Measurements from ENCODE around the gene OR9G4. TPM values are rescaled to one million over a fixed set of nuclear protein-coding genes. Genes with fewer than 3 reads are reported as not detected.

Gene OR9G4
- polyA plus RNA-seq, 1 donor = not detected

DNA sequence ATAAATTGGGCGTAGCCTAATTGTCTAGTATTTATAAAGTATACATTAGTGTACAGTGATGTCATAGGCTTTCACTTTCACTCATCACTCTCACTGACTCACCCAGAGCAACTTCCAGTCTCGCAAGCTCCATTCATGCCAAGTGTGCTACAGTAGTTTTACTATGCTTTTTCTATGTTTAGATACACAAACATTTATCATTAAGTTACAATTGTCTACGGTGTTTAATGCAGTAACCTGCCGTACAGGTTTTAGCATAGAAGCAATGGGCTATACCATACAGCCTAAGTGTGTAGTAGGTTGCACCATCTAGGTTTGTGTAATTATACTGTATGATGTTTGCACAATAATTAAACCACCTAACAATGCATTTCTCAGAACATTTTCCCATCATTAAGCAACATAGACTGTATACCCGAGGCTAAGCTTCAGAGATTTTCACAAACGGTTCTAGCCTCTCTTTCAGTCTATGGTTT is 32.1 kb downstream of the OR9G4 start:
- 95% methylated on average over 2 of the region's 6 CpGs for WGBS (ENCODE audit: insufficient coverage, low lambda C conversion rate)

DNA sequence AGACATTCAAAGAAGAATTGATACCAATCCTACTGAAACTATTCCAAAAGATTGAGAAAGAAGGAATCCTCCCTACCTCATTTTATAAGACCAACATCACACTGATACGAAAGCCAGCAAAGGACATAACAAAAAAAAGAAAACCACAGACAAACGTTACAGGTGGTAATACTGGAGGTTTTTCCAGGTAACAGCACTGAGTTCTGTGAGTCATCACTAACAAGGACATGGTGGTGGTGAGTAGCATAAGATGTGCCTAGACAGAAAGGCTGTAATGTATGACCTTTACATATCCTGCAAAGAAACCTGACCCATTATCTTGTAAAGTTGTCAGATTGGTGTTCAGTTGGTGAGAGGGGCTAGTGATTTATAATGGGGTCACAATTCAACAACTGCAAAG is 34.3 kb downstream of the OR9G4 start:
- Histone ChIP-seq H3K27ac (ENCODE audit: low read length) (no peak overlapping the region), H3K4me3 (ENCODE audit: low read length) (no peak overlapping the region), H3K36me3 (ENCODE audit: control insufficient read depth, insufficient read depth, low read length) (no peaks in the 10 kb centered on the region), H3K9me3 (ENCODE audit: control insufficient read depth, low read depth, low read length) (no peaks in the 10 kb centered on the region), H3K4me1 (ENCODE audit: control insufficient read depth, insufficient read depth, low read length) (no peaks in the 10 kb centered on the region), H3K27me3 (ENCODE audit: control insufficient read depth, insufficient read depth, low read length) (no peaks in the 10 kb centered on the region)
- no peak for DNase-seq
- no CpG with 5 or more reads among the region's 2 CpGs for WGBS (ENCODE audit: insufficient coverage, low lambda C conversion rate)

More for the DNA sequence above, 32.1 kb downstream of the OR9G4 start:
- Histone ChIP-seq H3K27me3 (ENCODE audit: control insufficient read depth, insufficient read depth, low read length) (no peaks in the 10 kb centered on the region), H3K27ac (ENCODE audit: low read length) (no peak overlapping the region), H3K9me3 (ENCODE audit: control insufficient read depth, low read depth, low read length) (no peaks in the 10 kb centered on the region), H3K36me3 (ENCODE audit: control insufficient read depth, insufficient read depth, low read length) (no peaks in the 10 kb centered on the region), H3K4me1 (ENCODE audit: control insufficient read depth, insufficient read depth, low read length) (no peaks in the 10 kb centered on the region), H3K4me3 (ENCODE audit: low read length) (no peak overlapping the region)
- DNase-seq = no peak

DNA sequence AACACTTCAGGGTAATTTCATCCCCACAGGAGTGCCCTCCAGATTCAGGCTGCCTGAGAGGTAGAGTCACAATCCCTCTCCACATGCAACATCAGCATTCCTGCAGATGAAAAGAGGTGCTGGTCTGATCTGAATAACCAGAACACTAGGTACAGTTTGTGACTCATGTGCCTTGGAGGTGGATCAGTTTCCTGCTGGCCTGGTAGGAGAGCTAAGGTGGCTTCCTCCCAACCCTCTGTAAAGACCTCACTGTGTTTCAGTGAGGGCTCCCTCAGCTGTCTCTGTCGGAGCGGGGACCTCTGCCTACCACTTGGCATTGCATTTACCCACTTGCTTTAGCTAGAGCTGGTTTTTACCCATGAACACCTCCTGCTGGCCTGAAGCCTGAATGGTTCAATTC is 42.0 kb downstream of the OR9G4 start:
- no peak for DNase-seq
- Histone ChIP-seq H3K27me3 (ENCODE audit: control insufficient read depth, insufficient read depth, low read length) (no peaks in the 10 kb centered on the region), H3K36me3 (ENCODE audit: control insufficient read depth, insufficient read depth, low read length) (no peaks in the 10 kb centered on the region), H3K4me1 (ENCODE audit: control insufficient read depth, insufficient read depth, low read length) (no peaks in the 10 kb centered on the region), H3K9me3 (ENCODE audit: control insufficient read depth, low read depth, low read length) (no peaks in the 10 kb centered on the region), H3K4me3 (ENCODE audit: low read length) (no peak overlapping the region), H3K27ac (ENCODE audit: low read length) (no peak overlapping the region)
- no CpG with 5 or more reads among the region's 2 CpGs for WGBS (ENCODE audit: insufficient coverage, low lambda C conversion rate)

DNA sequence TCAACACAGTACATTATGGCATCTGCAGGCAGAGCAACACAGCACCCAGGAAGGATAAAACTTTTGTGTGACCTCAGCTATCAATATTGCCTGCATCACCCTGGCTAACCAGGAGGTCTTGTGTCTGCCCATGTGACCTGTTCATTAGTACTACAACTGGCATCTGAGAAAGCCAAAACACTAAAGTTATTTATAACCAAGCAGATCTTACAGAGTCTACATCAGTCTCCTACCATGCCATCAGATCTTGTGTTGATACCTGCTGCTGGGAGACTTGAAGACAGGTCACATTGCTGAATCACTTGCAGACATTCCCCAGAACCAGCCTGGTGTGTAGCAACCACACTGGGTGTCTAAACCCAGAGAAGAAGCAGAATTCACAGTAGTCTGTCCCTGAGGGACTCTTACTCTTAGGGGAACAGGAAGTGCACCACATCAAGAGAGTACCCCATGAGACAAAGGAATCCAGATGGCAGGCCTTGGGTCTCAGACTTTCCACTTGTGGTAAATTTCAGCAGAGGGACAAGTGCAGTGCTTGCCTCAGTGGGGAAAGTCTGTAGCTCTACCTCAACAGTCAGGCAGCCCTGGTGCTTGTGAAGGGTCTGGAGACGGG is 42.6 kb downstream of the OR9G4 start:
- H3K4me3 ChIP-seq (ENCODE audit: low read length) = no peak overlapping the region
- H3K36me3 ChIP-seq (ENCODE audit: control insufficient read depth, insufficient read depth, low read length) = no peaks in the 10 kb centered on the region
- no peaks in the 10 kb centered on the region for H3K9me3 ChIP-seq (ENCODE audit: control insufficient read depth, low read depth, low read length)
- no peak for DNase-seq
- H3K4me1 ChIP-seq (ENCODE audit: control insufficient read depth, insufficient read depth, low read length) = no peaks in the 10 kb centered on the region
- WGBS (ENCODE audit: insufficient coverage, low lambda C conversion rate) = no CpG with 5 or more reads among the region's 1 CpG
- H3K27me3 ChIP-seq (ENCODE audit: control insufficient read depth, insufficient read depth, low read length) = no peaks in the 10 kb centered on the region
- H3K27ac ChIP-seq (ENCODE audit: low read length) = no peak overlapping the region

DNA sequence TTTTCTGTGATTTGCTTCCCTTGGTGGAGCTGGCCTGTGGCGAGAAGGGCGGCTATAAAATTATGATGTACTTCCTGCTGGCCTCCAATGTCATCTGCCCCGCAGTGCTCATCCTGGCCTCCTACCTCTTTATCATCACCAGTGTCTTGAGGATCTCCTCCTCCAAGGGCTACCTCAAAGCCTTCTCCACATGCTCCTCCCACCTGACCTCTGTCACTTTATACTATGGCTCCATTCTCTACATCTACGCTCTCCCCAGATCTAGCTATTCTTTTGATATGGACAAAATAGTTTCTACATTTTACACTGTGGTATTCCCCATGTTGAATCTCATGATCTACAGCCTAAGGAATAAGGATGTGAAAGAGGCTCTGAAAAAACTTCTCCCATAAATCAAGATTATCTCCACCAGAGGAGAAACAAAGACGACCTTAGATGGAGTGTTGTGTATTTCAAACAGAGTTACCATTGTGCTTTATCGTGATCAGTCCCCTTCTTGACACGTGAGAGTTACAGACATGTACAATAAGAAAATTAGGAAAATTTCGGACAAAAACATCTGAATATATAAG is 47.5 kb downstream of the OR9G4 start:
- Histone ChIP-seq H3K4me1 (ENCODE audit: control insufficient read depth, insufficient read depth, low read length) (peaks cover 2% of the 10 kb centered on the region), H3K9me3 (ENCODE audit: control insufficient read depth, low read depth, low read length) (no peaks in the 10 kb centered on the region), H3K27me3 (ENCODE audit: control insufficient read depth, insufficient read depth, low read length) (no peaks in the 10 kb centered on the region), H3K4me3 (ENCODE audit: low read length) (no peak overlapping the region), H3K27ac (ENCODE audit: low read length) (no peak overlapping the region), H3K36me3 (ENCODE audit: control insufficient read depth, insufficient read depth, low read length) (no peaks in the 10 kb centered on the region)
- 75% methylated on average over 5 of the region's 8 CpGs for WGBS (ENCODE audit: insufficient coverage, low lambda C conversion rate)
- no peak for DNase-seq

DNA sequence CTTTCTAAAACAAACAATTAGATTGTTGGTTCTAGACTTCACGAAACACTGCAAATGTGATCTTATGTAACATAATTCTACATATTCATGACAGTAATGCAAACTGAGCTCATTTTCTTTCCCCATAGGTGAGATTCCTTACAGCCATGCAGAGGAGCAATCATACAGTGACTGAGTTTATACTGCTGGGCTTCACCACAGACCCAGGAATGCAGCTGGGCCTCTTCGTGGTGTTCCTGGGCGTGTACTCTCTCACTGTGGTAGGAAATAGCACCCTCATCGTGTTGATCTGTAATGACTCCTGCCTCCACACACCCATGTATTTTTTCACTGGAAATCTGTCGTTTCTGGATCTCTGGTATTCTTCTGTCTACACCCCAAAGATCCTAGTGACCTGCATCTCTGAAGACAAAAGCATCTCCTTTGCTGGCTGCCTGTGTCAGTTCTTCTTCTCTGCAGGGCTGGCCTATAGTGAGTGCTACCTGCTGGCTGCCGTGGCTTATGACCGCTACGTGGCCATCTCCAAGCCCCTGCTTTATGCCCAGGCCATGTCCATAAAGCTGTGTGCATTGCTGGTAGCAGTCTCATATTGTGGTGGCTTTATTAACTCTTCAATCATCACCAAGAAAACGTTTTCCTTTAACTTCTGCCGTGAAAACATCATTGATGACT is 48.1 kb downstream of the OR9G4 start:
- WGBS (ENCODE audit: insufficient coverage, low lambda C conversion rate) = 34% methylated on average over 2 of the region's 10 CpGs
- Histone ChIP-seq H3K36me3 (ENCODE audit: control insufficient read depth, insufficient read depth, low read length) (no peaks in the 10 kb centered on the region), H3K27ac (ENCODE audit: low read length) (no peak overlapping the region), H3K4me3 (ENCODE audit: low read length) (no peak overlapping the region), H3K4me1 (ENCODE audit: control insufficient read depth, insufficient read depth, low read length) (peaks cover 2% of the 10 kb centered on the region), H3K27me3 (ENCODE audit: control insufficient read depth, insufficient read depth, low read length) (no peaks in the 10 kb centered on the region), H3K9me3 (ENCODE audit: control insufficient read depth, low read depth, low read length) (no peaks in the 10 kb centered on the region)
- peak in 1 of 2 donors; percentile 36 for DNase-seq

DNA sequence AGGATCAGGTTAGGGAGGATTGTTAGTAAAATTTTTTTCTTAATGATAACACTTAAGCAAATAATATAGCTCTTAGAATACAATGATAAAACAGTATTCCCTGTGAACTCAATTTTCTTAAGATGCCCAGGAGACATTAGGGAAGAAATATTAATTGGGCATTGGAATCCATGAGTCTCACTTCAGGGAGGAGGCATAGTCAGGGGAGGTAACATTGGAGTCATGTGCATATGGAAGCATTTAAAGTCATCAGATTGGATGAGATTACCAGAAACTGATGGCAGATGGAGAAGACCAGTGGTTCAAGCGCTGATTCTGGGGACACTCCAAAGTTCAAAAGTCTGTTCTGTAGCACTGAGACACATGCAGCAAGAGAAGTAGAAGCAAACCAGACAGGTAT is 49.7 kb downstream of the OR9G4 start, which contains the start of gene OR9G1:
TSS of gene OR9G1 (plus strand) at position 301 of the 400 bp plus-strand sequence. CDS start 1,293 bp downstream, outside the sequence.
- WGBS (ENCODE audit: insufficient coverage, low lambda C conversion rate) = no CpG with 5 or more reads among the region's 1 CpG
- H3K4me1 ChIP-seq (ENCODE audit: control insufficient read depth, insufficient read depth, low read length) = peaks cover 2% of the 10 kb centered on the region
- DNase-seq = peak; percentile 21 to 51

DNA sequence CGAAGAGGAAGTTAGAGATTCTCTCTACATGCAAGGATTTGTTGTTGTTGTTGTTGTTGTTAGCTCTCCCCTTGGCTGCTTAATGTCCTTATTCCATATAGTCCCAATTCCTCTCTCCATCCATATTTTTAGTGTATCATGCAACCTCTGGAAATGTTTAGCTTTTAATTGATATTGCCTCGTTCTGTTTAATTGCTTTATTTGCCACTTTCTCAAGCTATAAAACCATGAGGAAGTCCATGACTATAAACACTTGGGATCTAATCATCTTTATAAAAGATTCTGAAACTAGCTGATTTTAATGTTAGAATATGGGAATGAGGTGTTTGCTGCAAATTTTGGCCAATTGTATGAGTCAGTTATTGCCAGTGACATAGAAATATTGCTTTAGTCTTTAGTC is 55.1 kb downstream of the OR9G4 start:
- peaks cover 2% of the 10 kb centered on the region for H3K4me1 ChIP-seq (ENCODE audit: control insufficient read depth, insufficient read depth, low read length)
- no CpG with 5 or more reads among the region's 2 CpGs for WGBS (ENCODE audit: insufficient coverage, low lambda C conversion rate)
- no peaks in the 10 kb centered on the region for H3K36me3 ChIP-seq (ENCODE audit: control insufficient read depth, insufficient read depth, low read length)
- no peak overlapping the region for H3K4me3 ChIP-seq (ENCODE audit: low read length)
- H3K27me3 ChIP-seq (ENCODE audit: control insufficient read depth, insufficient read depth, low read length) = no peaks in the 10 kb centered on the region
- H3K27ac ChIP-seq (ENCODE audit: low read length) = no peak overlapping the region
- H3K9me3 ChIP-seq (ENCODE audit: control insufficient read depth, low read depth, low read length) = peaks cover 3% of the 10 kb centered on the region
- DNase-seq = no peak

More for the DNA sequence above, 49.7 kb downstream of the OR9G4 start, which contains the start of gene OR9G1:
- H3K36me3 ChIP-seq (ENCODE audit: control insufficient read depth, insufficient read depth, low read length) = no peaks in the 10 kb centered on the region
- H3K27ac ChIP-seq (ENCODE audit: low read length) = peak within 1 kb of the TSS; percentile 4
- H3K9me3 ChIP-seq (ENCODE audit: control insufficient read depth, low read depth, low read length) = no peaks in the 10 kb centered on the region
- H3K4me3 ChIP-seq (ENCODE audit: low read length) = no peak within 1 kb of the TSS
- no peaks in the 10 kb centered on the region for H3K27me3 ChIP-seq (ENCODE audit: control insufficient read depth, insufficient read depth, low read length)

Other genes starting within 250 kb of the OR9G4 start
- not detected for gene OR5M11, start 205.4 kb downstream of the OR9G4 start, polyA plus RNA-seq
- gene OR5M10, start 171.0 kb downstream of the OR9G4 start, polyA plus RNA-seq = not detected
- gene OR5M1, start 133.8 kb downstream of the OR9G4 start, polyA plus RNA-seq = not detected
- gene OR5AP2, start 106.3 kb downstream of the OR9G4 start, polyA plus RNA-seq = not detected
- not detected for gene OR5AR1, start 85.0 kb downstream of the OR9G4 start, polyA plus RNA-seq
- gene OR9G1, start 49.6 kb downstream of the OR9G4 start, polyA plus RNA-seq = 0.28 TPM
- gene OR5AK2, start 240.2 kb upstream of the OR9G4 start, polyA plus RNA-seq = 0.12 TPM

Data from large intestine (tissue), 3 donors.